ENCODE data around the gene PPM1H. TPM values are rescaled to one million over a fixed set of nuclear protein-coding genes. Genes with fewer than 3 reads are reported as not detected.
A peak's percentile ranks its signal among the peaks of the same experiment; 100 is the strongest.

PPM1H gene
- total and polyA plus RNA-seq, 8 donors = 0.29 to 12.5 (median 3.7) TPM

GRCh38 chr12:62603061-62603810 lies 331.7 kb downstream of the PPM1H start:
- whole genome bisulfite sequencing, 5 donors = 0 to 1% (median 0%) methylated on average over 71 to 94 of the region's 94 CpGs

GRCh38 chr12:62602255-62603060 lies 332.5 kb downstream of the PPM1H start:
- TF ChIP-seq POLR2AphosphoS5 (IDR thresholded peaks at IDR 0.05) (peak; percentile 11 to 83 (median 68)), CTCF (IDR thresholded peaks at IDR 0.05) (peak in 1 of 7 experiments; percentile 4), EP300 (IDR thresholded peaks at IDR 0.05) (no peak), POLR2A (IDR thresholded peaks at IDR 0.05) (peak in 1 of 4 donors; percentile 12)
- Histone ChIP-seq H3K9me3 (no peaks in the 10 kb centered on the region), H3K36me3 (no peaks in the 10 kb centered on the region), H3K27ac (peak overlapping the region; percentile 95 to 100 (median 99)), H3K27me3 (no peaks in the 10 kb centered on the region), H3K4me1 (peaks cover 11 to 41% (median 26%) of the 10 kb centered on the region in 4 donors), H3K4me3 (peak overlapping the region; percentile 62 to 83 (median 72))
- intact Hi-C loops (cut with DNase I; ENCODE audit: low total_unique reads) = no loop called here
- 0 to 1% (median 0%) methylated on average over 11 to 66 of the region's 66 CpGs for WGBS, 5 donors
- DNase-seq = peak; percentile 87 to 96

More at GRCh38 chr12:62603061-62603810, 331.7 kb downstream of the PPM1H start:
- peak in 5 of 7 experiments; percentile 29 to 56 (median 41) for TF ChIP-seq CTCF (IDR thresholded peaks at IDR 0.05)
- peak; percentile 63 to 84 (median 67) for TF ChIP-seq POLR2AphosphoS5 (IDR thresholded peaks at IDR 0.05)
- peak in 2 of 4 donors; percentile 37 to 45 for TF ChIP-seq POLR2A (IDR thresholded peaks at IDR 0.05)
- no peak for TF ChIP-seq EP300 (IDR thresholded peaks at IDR 0.05)
- intact Hi-C loops (cut with DNase I; ENCODE audit: low total_unique reads) = no loop called here
- DNase-seq = peak; percentile 80 to 97
- H3K4me3 ChIP-seq = peak overlapping the region; percentile 62 to 83 (median 72)
- peaks cover 11 to 41% (median 26%) of the 10 kb centered on the region in 4 donors for H3K4me1 ChIP-seq
- peak overlapping the region; percentile 95 to 100 (median 99) for H3K27ac ChIP-seq
- no peaks in the 10 kb centered on the region for H3K36me3 ChIP-seq
- no peaks in the 10 kb centered on the region for H3K9me3 ChIP-seq
- no peaks in the 10 kb centered on the region for H3K27me3 ChIP-seq

GRCh38 chr12:62601765-62602164 lies 333.2 kb downstream of the PPM1H start:
- Histone ChIP-seq H3K27me3 (no peaks in the 10 kb centered on the region), H3K36me3 (no peaks in the 10 kb centered on the region), H3K4me3 (peak overlapping the region; percentile 62 to 83 (median 72)), H3K27ac (peak overlapping the region in 4 of 5 donors; percentile 95 to 100 (median 98)), H3K9me3 (no peaks in the 10 kb centered on the region), H3K4me1 (peaks cover 11 to 41% (median 26%) of the 10 kb centered on the region in 4 donors)
- intact Hi-C loops (cut with DNase I; ENCODE audit: low total_unique reads) = no loop called here
- DNase-seq = peak in 1 of 2 donors; percentile 31
- 14 to 20% (median 17%) methylated on average over 2 of the region's 2 CpGs for WGBS, 5 donors
- TF ChIP-seq POLR2AphosphoS5 (IDR thresholded peaks at IDR 0.05) (no peak), POLR2A (IDR thresholded peaks at IDR 0.05) (no peak), CTCF (IDR thresholded peaks at IDR 0.05) (no peak), EP300 (IDR thresholded peaks at IDR 0.05) (no peak)

- no peaks in the 10 kb centered on the region for H3K27me3 ChIP-seq
- H3K9me3 ChIP-seq = no peaks in the 10 kb centered on the region
- intact Hi-C loops (cut with DNase I; ENCODE audit: low total_unique reads) = loop anchor here (5.0 kb wide), 1 partner anchor 192 kb away; no protein-coding TSS in a partner anchor
- H3K36me3 ChIP-seq = no peaks in the 10 kb centered on the region
- 90 to 95% (median 93%) methylated on average over 5 of the region's 5 CpGs for WGBS, 5 donors
- TF ChIP-seq CTCF (IDR thresholded peaks at IDR 0.05) (peak in 2 of 7 experiments; percentile 7 to 10), POLR2A (IDR thresholded peaks at IDR 0.05) (no peak)
- no peak for DNase-seq
- peaks cover 3 to 24% (median 17%) of the 10 kb centered on the region in 4 donors for H3K4me1 ChIP-seq
- H3K27ac ChIP-seq = no peak overlapping the region
- no peak overlapping the region for H3K4me3 ChIP-seq
Observed at GRCh38 chr12:62599854-62600437, 335.0 kb downstream of the PPM1H start.

All from stomach (tissue), 9 donors.